ENCODE results near the gene MDFIC2. TPM values are rescaled to one million over a fixed set of nuclear protein-coding genes. Genes with fewer than 3 reads are reported as not detected.

MDFIC2 gene
- total and polyA plus RNA-seq, 2 of the 13 experiments (the other 11 are each of a cell fraction or from before 2014, with no cell fraction given): not detected

GRCh38 chr3:70277304-70277703, 35.1 kb downstream of the MDFIC2 start:
- ChIA-PET CTCF (ENCODE audit: low intra/inter-chr PET ratio, low total read pairs) (no interaction called here), POLR2A (no interaction called here)
- DNase-seq (ENCODE audit: low spot score) (no peak), ATAC-seq (no peak), FAIRE-seq (no peak)
- WGBS (ENCODE audit: low lambda C conversion rate): 15% methylated on average over 6 of the region's 6 CpGs
- Histone ChIP-seq H3K9ac (ENCODE audit: insufficient read depth, low read depth, low read length) (no peak overlapping the region), H3K27me3 (ENCODE audit: control insufficient read depth in 1 of 2, insufficient read depth in 2 of 2, low read length in 2 of 2) (no peaks in the 10 kb centered on the region), H3K4me2 (ENCODE audit: low read depth, low read length) (no peak overlapping the region), H3K79me2 (ENCODE audit: insufficient read depth, low read length) (no peaks in the 10 kb centered on the region), H2AFZ (ENCODE audit: low read length) (no peak overlapping the region), H3K27ac (ENCODE audit: extremely low read length, insufficient read depth, low read length) (no peak overlapping the region), H4K20me1 (ENCODE audit: insufficient read depth, low read length) (no peaks in the 10 kb centered on the region), H3K4me3 (replicated peaks in 1 of 3; ENCODE audit: insufficient read depth in 1 of 3, low read depth in 2 of 3, low read length in 3 of 3) (no peak overlapping the region), H3K9me3 (ENCODE audit: low read length) (no peaks in the 10 kb centered on the region), H3K36me3 (replicated peaks in 1 of 2; ENCODE audit: control insufficient read depth in 1 of 2, insufficient read depth in 2 of 2, low read length in 2 of 2) (no peaks in the 10 kb centered on the region), H3K4me1 (ENCODE audit: insufficient read depth, low read length) (no peaks in the 10 kb centered on the region)
- TF ChIP-seq, protein P1, sequence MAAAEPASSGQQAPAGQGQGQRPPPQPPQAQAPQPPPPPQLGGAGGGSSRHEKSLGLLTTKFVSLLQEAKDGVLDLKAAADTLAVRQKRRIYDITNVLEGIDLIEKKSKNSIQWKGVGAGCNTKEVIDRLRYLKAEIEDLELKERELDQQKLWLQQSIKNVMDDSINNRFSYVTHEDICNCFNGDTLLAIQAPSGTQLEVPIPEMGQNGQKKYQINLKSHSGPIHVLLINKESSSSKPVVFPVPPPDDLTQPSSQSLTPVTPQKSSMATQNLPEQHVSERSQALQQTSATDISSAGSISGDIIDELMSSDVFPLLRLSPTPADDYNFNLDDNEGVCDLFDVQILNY (CRISPR knock-in tag; conservative IDR thresholded peaks at IDR 0.05): no peak
- TF ChIP-seq ZNF547 (CRISPR knock-in tag; IDR thresholded peaks at IDR 0.05): no peak
- TF ChIP-seq NFKB2 (CRISPR knock-in tag; IDR thresholded peaks at IDR 0.05; ENCODE audit: borderline replicate concordance): no peak
- TF ChIP-seq ZNF761 (CRISPR knock-in tag; conservative IDR thresholded peaks at IDR 0.05): no peak
- no peak for TF ChIP-seq TBL1XR1 (IDR thresholded peaks at IDR 0.05; ENCODE audit: borderline replicate concordance, low read length, partially characterized antibody)
- no peak for TF ChIP-seq WIZ (CRISPR knock-in tag; IDR thresholded peaks at IDR 0.05)
- TF ChIP-seq KLF13 (CRISPR knock-in tag; IDR thresholded peaks at IDR 0.05): no peak
- no peak for TF ChIP-seq HNRNPH1 (optimal IDR thresholded peaks at IDR 0.05; ENCODE audit: low read depth, low read length)
- TF ChIP-seq MIER3 (CRISPR knock-in tag; IDR thresholded peaks at IDR 0.05; ENCODE audit: borderline replicate concordance): no peak
- no peak for TF ChIP-seq ZFY (CRISPR knock-in tag; IDR thresholded peaks at IDR 0.05)
- no peak for TF ChIP-seq GTF2F1 (IDR thresholded peaks at IDR 0.05; ENCODE audit: low read length)
- TF ChIP-seq ZC3H13 (CRISPR knock-in tag; IDR thresholded peaks at IDR 0.05): no peak
- no TSS peak for BruUV-seq (replicated peaks)
- in situ Hi-C loops (cut with HindIII; ENCODE audit: extremely low pct_ligation_motif_present, low pct_unique_long_range_greater_than_20kb) (no loop called here), intact Hi-C loops (cut with micrococcal nuclease; ENCODE audit: unreplicated experiment) (no loop called here)
